LoVo (cell line): ENCODE results near the gene SLC1A2.

Experiments used
- DNase-seq: peaks from one replicate; pipeline ENCODE4 v3.0.0-alpha.2; 2016; ENCODE audit warnings: low spot score

SLC1A2 gene

GRCh38 chr11:35419184-35419829, at the start of gene SLC1A2:
Gene SLC1A2 (minus strand): TSS chr11:35419558. CDS start chr11:35418966, 592 bp downstream.
- no peak for DNase-seq

GRCh38 chr11:35466058-35466457, 46.7 kb upstream of the SLC1A2 start:
- no peak for DNase-seq

- no peak for DNase-seq
Observed at GRCh38 chr11:35464308-35464707, 45.0 kb upstream of the SLC1A2 start.

GRCh38 chr11:35463331-35463751, 44.0 kb upstream of the SLC1A2 start:
- no peak for DNase-seq

GRCh38 chr11:35461917-35462538, 42.7 kb upstream of the SLC1A2 start:
- DNase-seq = no peak

- DNase-seq = no peak
Observed at GRCh38 chr11:35459489-35459888, 40.1 kb upstream of the SLC1A2 start.

GRCh38 chr11:35458846-35459245, 39.5 kb upstream of the SLC1A2 start:
- no peak for DNase-seq

- no peak for DNase-seq
Observed at GRCh38 chr11:35454362-35454761, 35.0 kb upstream of the SLC1A2 start.

GRCh38 chr11:35436581-35437250, 17.4 kb upstream of the SLC1A2 start:
- no peak for DNase-seq

GRCh38 chr11:35433588-35433987, 14.2 kb upstream of the SLC1A2 start:
- no peak for DNase-seq

GRCh38 chr11:35432464-35432863, 13.1 kb upstream of the SLC1A2 start:
- no peak for DNase-seq

GRCh38 chr11:35427071-35427470, 7.7 kb upstream of the SLC1A2 start:
- DNase-seq = no peak

GRCh38 chr11:35426351-35426750, 7.0 kb upstream of the SLC1A2 start:
- no peak for DNase-seq

- no peak for DNase-seq
Observed at GRCh38 chr11:35425603-35426212, 6.3 kb upstream of the SLC1A2 start.

- no peak for DNase-seq
Observed at GRCh38 chr11:35424157-35424940, 5.0 kb upstream of the SLC1A2 start.

- no peak for DNase-seq
Observed at GRCh38 chr11:35420371-35420770, 1.0 kb upstream of the SLC1A2 start.

- DNase-seq = no peak
Observed at GRCh38 chr11:35419830-35420333, 524 bp upstream of the SLC1A2 start.

- DNase-seq = no peak
Observed at GRCh38 chr11:35418282-35419183, 825 bp downstream of the SLC1A2 start.

- no peak for DNase-seq
Observed at GRCh38 chr11:35415487-35415886, 3.9 kb downstream of the SLC1A2 start.

GRCh38 chr11:35414776-35415175, 4.6 kb downstream of the SLC1A2 start:
- no peak for DNase-seq

GRCh38 chr11:35414311-35414710, 5.0 kb downstream of the SLC1A2 start:
- no peak for DNase-seq
